Hepatocyte (in vitro differentiated cells): Measurements from ENCODE around the gene BPIFB2. TPM values are rescaled to one million over a fixed set of nuclear protein-coding genes. Genes with fewer than 3 reads are reported as not detected.

Experiments
- DNase-seq: peaks from one replicate; pipeline ENCODE4 v3.0.0-alpha.2; 2016; ENCODE audit warnings: low spot score
- H2AFZ ChIP-seq: fragments of 200-600 bp; sonication (generic); 2 replicates; pipeline ENCODE4 v1.6.0; 2016; ENCODE audit warnings: antibody characterized with exemption, mild to moderate bottlenecking
- H3K27ac ChIP-seq: fragments of 200-600 bp; sonication (generic); 2 replicates; pipeline ENCODE4 v1.5.1; 2016; ENCODE audit warnings: mild to moderate bottlenecking
- H3K27me3 ChIP-seq: fragments of 200-600 bp; sonication (generic); 2 replicates; pipeline ENCODE4 v1.6.1; 2016
- H3K36me3 ChIP-seq: fragments of 200-600 bp; sonication (generic); replicated peaks from 2 replicates; pipeline ENCODE4 v1.5.1; 2016; ENCODE audit warnings: low read depth; ENCODE audit not compliant: insufficient read depth
- H3K4me1 ChIP-seq: fragments of 200-600 bp; sonication (generic); 2 replicates; pipeline ENCODE4 v1.5.1; 2016; ENCODE audit warnings: mild to moderate bottlenecking, moderate library complexity; ENCODE audit not compliant: insufficient read depth
- H3K4me2 ChIP-seq: fragments of 200-600 bp; sonication (generic); 2 replicates; pipeline ENCODE4 v1.6.0; 2016
- H3K4me3 ChIP-seq: fragments of 200-600 bp; sonication (generic); 2 replicates; pipeline ENCODE4 v1.5.1; 2016; ENCODE audit warnings: mild to moderate bottlenecking
- H3K79me2 ChIP-seq: fragments of 200-600 bp; sonication (generic); 2 replicates; pipeline ENCODE4 v1.6.0; 2017; ENCODE audit warnings: mild to moderate bottlenecking
- H3K9me2 ChIP-seq: fragments of 200-600 bp; sonication (generic); replicated peaks from 2 replicates; pipeline ENCODE4 v1.6.0; 2017; ENCODE audit warnings: mild to moderate bottlenecking; ENCODE audit not compliant: insufficient read depth
- H3K9me3 ChIP-seq: fragments of 200-600 bp; sonication (generic); 2 replicates; pipeline ENCODE4 v1.5.1; 2016; ENCODE audit warnings: low read depth, mild to moderate bottlenecking
- H4K20me1 ChIP-seq: fragments of 200-600 bp; sonication (generic); 2 replicates; pipeline ENCODE4 v1.6.0; 2016; ENCODE audit warnings: mild to moderate bottlenecking; ENCODE audit not compliant: insufficient read depth, poor library complexity, severe bottlenecking
- EZH2 ChIP-seq: fragments of 200-600 bp; sonication (generic); IDR thresholded peaks from 2 replicates; pipeline ENCODE4 v1.6.1; 2016; ENCODE audit warnings: antibody characterized with exemption, mild to moderate bottlenecking, borderline replicate concordance
- EZH2phosphoT487 ChIP-seq: fragments of 200-600 bp; sonication (generic); IDR thresholded peaks from one replicate; pipeline ENCODE4 v1.6.1; 2018; ENCODE audit warnings: antibody characterized with exemption, mild to moderate bottlenecking, low read depth, moderate library complexity; ENCODE audit not compliant: unreplicated experiment, severe bottlenecking
- WGBS: methylation state at CpG from one replicate; pipeline ENCODE4 v1.1.6; 2016; ENCODE audit warnings: low lambda C conversion rate; ENCODE audit errors: missing lambda C conversion rate; 5-methylcytosine and 5-hydroxymethylcytosine counted together
- polyA plus RNA-seq: library from polyadenylated mRNA; unstranded; fragments of >200 nt; fragmentation: Nextera tagmentation; extraction: Ambion mirVana; gene quantifications from 2 replicates; pipeline ENCODE4 v1.2.1, GENCODE V29; 2016
- total RNA-seq: library from RNA; depleted of rRNA; stranded (reverse); fragments of >200 nt; gene quantifications from 2 replicates; pipeline ENCODE4 v1.2.3, GENCODE V29; 2014
- TF ChIP-seq, protein P1 (sequence below): fragments of 200-600 bp; sonication (generic); IDR thresholded peaks from 2 replicates; pipeline ENCODE4 v1.5.1; 2016; ENCODE audit warnings: antibody characterized with exemption, mild to moderate bottlenecking; ENCODE audit not compliant: poor library complexity

The BPIFB2 gene
- total and polyA plus RNA-seq, 2 experiments from 2014 or later: 0.30 to 0.70 TPM

- H3K9me3 ChIP-seq: no peaks in the 10 kb centered on the region
- H3K9me2 ChIP-seq: no peaks in the 10 kb centered on the region
- H3K79me2 ChIP-seq: no peaks in the 10 kb centered on the region
- no peaks in the 10 kb centered on the region for H3K36me3 ChIP-seq
- no peak overlapping the region for H2AFZ ChIP-seq
- no peaks in the 10 kb centered on the region for H4K20me1 ChIP-seq
- H3K4me3 ChIP-seq: no peak overlapping the region
- peaks cover 3% of the 10 kb centered on the region for H3K27me3 ChIP-seq
- H3K4me2 ChIP-seq: no peak overlapping the region
- TF ChIP-seq, protein P1, sequence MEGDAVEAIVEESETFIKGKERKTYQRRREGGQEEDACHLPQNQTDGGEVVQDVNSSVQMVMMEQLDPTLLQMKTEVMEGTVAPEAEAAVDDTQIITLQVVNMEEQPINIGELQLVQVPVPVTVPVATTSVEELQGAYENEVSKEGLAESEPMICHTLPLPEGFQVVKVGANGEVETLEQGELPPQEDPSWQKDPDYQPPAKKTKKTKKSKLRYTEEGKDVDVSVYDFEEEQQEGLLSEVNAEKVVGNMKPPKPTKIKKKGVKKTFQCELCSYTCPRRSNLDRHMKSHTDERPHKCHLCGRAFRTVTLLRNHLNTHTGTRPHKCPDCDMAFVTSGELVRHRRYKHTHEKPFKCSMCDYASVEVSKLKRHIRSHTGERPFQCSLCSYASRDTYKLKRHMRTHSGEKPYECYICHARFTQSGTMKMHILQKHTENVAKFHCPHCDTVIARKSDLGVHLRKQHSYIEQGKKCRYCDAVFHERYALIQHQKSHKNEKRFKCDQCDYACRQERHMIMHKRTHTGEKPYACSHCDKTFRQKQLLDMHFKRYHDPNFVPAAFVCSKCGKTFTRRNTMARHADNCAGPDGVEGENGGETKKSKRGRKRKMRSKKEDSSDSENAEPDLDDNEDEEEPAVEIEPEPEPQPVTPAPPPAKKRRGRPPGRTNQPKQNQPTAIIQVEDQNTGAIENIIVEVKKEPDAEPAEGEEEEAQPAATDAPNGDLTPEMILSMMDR: no peak
- no peak for TF ChIP-seq EZH2
- TF ChIP-seq EZH2phosphoT487: no peak
- no peaks in the 10 kb centered on the region for H3K4me1 ChIP-seq
- H3K27ac ChIP-seq: no peak overlapping the region
- no peak for DNase-seq
- WGBS: 89% methylated on average over 2 of the region's 2 CpGs
Measured at GRCh38 chr20:32997431-32997830, 10.1 kb upstream of the BPIFB2 start.

GRCh38 chr20:32999603-33000250 is 7.8 kb upstream of the BPIFB2 start:
- no peak for DNase-seq
- no peak overlapping the region for H3K4me2 ChIP-seq
- H3K27me3 ChIP-seq: peaks cover 3% of the 10 kb centered on the region
- no peak overlapping the region for H2AFZ ChIP-seq
- TF ChIP-seq EZH2: no peak
- TF ChIP-seq, protein P1: no peak
- no peak for TF ChIP-seq EZH2phosphoT487
- WGBS: 87% methylated on average over 9 of the region's 9 CpGs
- no peaks in the 10 kb centered on the region for H3K9me3 ChIP-seq
- no peak overlapping the region for H3K4me3 ChIP-seq
- H4K20me1 ChIP-seq: no peaks in the 10 kb centered on the region
- H3K79me2 ChIP-seq: no peaks in the 10 kb centered on the region
- no peaks in the 10 kb centered on the region for H3K36me3 ChIP-seq
- H3K9me2 ChIP-seq: no peaks in the 10 kb centered on the region
- no peak overlapping the region for H3K27ac ChIP-seq
- H3K4me1 ChIP-seq: no peaks in the 10 kb centered on the region

DNA sequence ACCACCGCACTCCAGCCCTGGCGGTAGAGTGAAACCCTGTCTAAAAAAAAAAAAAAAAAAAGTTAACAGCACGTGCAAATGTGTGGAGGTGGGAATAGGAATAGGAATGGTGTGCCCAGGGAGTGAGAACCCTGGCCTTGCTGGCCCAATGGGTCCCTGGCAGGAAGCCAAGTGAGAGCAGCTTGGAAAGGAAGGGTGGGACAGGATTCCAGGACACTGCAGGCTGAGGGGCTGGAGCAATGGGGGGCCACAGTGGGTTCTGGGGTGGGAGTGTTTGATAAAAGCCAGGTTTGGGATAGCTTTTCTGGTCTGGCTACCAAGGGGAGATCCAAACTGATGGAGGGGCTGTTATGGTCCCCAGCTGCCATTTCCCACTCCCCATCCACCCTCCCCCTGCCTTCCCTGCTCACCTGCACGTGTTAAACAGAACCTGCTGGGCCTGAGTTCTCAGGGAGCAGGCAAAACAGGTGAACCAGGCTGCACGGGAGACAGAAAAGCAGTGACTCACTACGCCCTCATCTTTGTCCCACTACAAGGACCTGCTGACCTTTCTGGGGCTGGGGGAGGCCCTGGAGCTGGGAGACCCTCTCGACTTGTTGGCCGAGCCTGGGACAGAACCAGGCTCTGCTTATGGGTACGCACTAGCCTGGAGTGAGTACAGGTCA is 6.6 kb upstream of the BPIFB2 start:
- Histone ChIP-seq H3K27ac (no peak overlapping the region), H3K79me2 (no peaks in the 10 kb centered on the region), H3K4me2 (no peak overlapping the region), H3K9me2 (no peaks in the 10 kb centered on the region), H4K20me1 (no peaks in the 10 kb centered on the region), H2AFZ (no peak overlapping the region), H3K4me3 (no peak overlapping the region), H3K27me3 (peaks cover 3% of the 10 kb centered on the region), H3K36me3 (no peaks in the 10 kb centered on the region), H3K4me1 (no peaks in the 10 kb centered on the region), H3K9me3 (no peaks in the 10 kb centered on the region)
- DNase-seq: no peak
- WGBS: 64% methylated on average over 9 of the region's 9 CpGs
- TF ChIP-seq, protein P1: no peak
- no peak for TF ChIP-seq EZH2
- TF ChIP-seq EZH2phosphoT487: no peak
